Ectodermal cell (in vitro differentiated cells): ENCODE results near the gene WWOX.

ENCODE experiments used
- H3K27ac ChIP-seq: 2 replicates; pipeline ENCODE4 v1.7.0; 2013; ENCODE audit warnings: mild to moderate bottlenecking, low read depth, low read length; ENCODE audit not compliant: insufficient read depth, poor library complexity, severe bottlenecking
- H3K27me3 ChIP-seq: 2 replicates; pipeline ENCODE4 v1.7.0; 2013; ENCODE audit warnings: mild to moderate bottlenecking, low read length; ENCODE audit not compliant: insufficient read depth, control insufficient read depth, poor library complexity, severe bottlenecking
- H3K36me3 ChIP-seq: one replicate; pipeline ENCODE4 v1.7.0; 2013; ENCODE audit warnings: low read length; ENCODE audit not compliant: control insufficient read depth, insufficient read depth
- H3K4me1 ChIP-seq: one replicate; pipeline ENCODE4 v1.7.0; 2013; ENCODE audit warnings: low read length; ENCODE audit not compliant: control insufficient read depth, insufficient read depth
- H3K4me3 ChIP-seq: 2 replicates; pipeline ENCODE4 v1.7.0; 2013; ENCODE audit warnings: low read depth, low read length, control low read depth; ENCODE audit not compliant: insufficient read depth
- H3K9me3 ChIP-seq: 2 replicates; pipeline ENCODE4 v1.7.0; 2013; ENCODE audit warnings: mild to moderate bottlenecking, low read length, moderate library complexity; ENCODE audit not compliant: control insufficient read depth
- WGBS, 2 experiments: methylation state at CpG; one replicate each; pipeline ENCODE4 v1.1.7; 2013; ENCODE audit warnings: missing lambda C conversion rate in 2 of 2; 5-methylcytosine and 5-hydroxymethylcytosine counted together

WWOX gene

GRCh38 chr16:78235876-78236275, 136.4 kb downstream of the WWOX start:
- WGBS, 2 experiments, result 95% methylated on average over 3 to 4 of the region's 4 CpGs
- Histone ChIP-seq H3K27ac (no peak overlapping the region), H3K9me3 (no peaks in the 10 kb centered on the region), H3K36me3 (no peaks in the 10 kb centered on the region), H3K4me1 (no peaks in the 10 kb centered on the region), H3K4me3 (no peak overlapping the region), H3K27me3 (no peaks in the 10 kb centered on the region)

- 94 to 95% methylated on average over 2 of the region's 2 CpGs for WGBS, 2 experiments
- no peaks in the 10 kb centered on the region for H3K36me3 ChIP-seq
- H3K4me1 ChIP-seq, result no peaks in the 10 kb centered on the region
- H3K4me3 ChIP-seq, result no peak overlapping the region
- no peaks in the 10 kb centered on the region for H3K27me3 ChIP-seq
- H3K27ac ChIP-seq, result no peak overlapping the region
- H3K9me3 ChIP-seq, result no peaks in the 10 kb centered on the region
These were observed 138.4 kb downstream of the WWOX start for GRCh38 chr16:78237841-78238240.

- Histone ChIP-seq H3K36me3 (no peaks in the 10 kb centered on the region), H3K4me3 (no peak overlapping the region), H3K27me3 (no peaks in the 10 kb centered on the region), H3K27ac (no peak overlapping the region), H3K4me1 (peaks cover 1% of the 10 kb centered on the region), H3K9me3 (no peaks in the 10 kb centered on the region)
- WGBS, 2 experiments, result 88 to 91% methylated on average over 13 of the region's 13 CpGs
These were observed 141.2 kb downstream of the WWOX start for GRCh38 chr16:78240459-78241222.

GRCh38 chr16:78242239-78242630, 142.8 kb downstream of the WWOX start:
- Histone ChIP-seq H3K4me3 (no peak overlapping the region), H3K27ac (no peak overlapping the region), H3K4me1 (peaks cover 6% of the 10 kb centered on the region), H3K27me3 (no peaks in the 10 kb centered on the region), H3K36me3 (no peaks in the 10 kb centered on the region), H3K9me3 (no peaks in the 10 kb centered on the region)
- 93 to 100% methylated on average over 3 to 5 of the region's 5 CpGs for WGBS, 2 experiments

GRCh38 chr16:78244131-78244895, 144.9 kb downstream of the WWOX start:
- Histone ChIP-seq H3K36me3 (no peaks in the 10 kb centered on the region), H3K27me3 (no peaks in the 10 kb centered on the region)
- WGBS, 2 experiments, result 93 to 95% methylated on average over 9 of the region's 9 CpGs

GRCh38 chr16:78246559-78246958, 147.1 kb downstream of the WWOX start:
- Histone ChIP-seq H3K36me3 (no peaks in the 10 kb centered on the region), H3K9me3 (no peaks in the 10 kb centered on the region), H3K27me3 (no peaks in the 10 kb centered on the region), H3K4me1 (peaks cover 6% of the 10 kb centered on the region), H3K4me3 (no peak overlapping the region), H3K27ac (no peak overlapping the region)
- WGBS, 2 experiments, result 90 to 93% methylated on average over 9 of the region's 9 CpGs

More at GRCh38 chr16:78244131-78244895, 144.9 kb downstream of the WWOX start:
- H3K27ac ChIP-seq, result no peak overlapping the region
- H3K9me3 ChIP-seq, result no peaks in the 10 kb centered on the region
- peaks cover 6% of the 10 kb centered on the region for H3K4me1 ChIP-seq
- H3K4me3 ChIP-seq, result no peak overlapping the region

GRCh38 chr16:78249056-78249455, 149.6 kb downstream of the WWOX start:
- Histone ChIP-seq H3K36me3 (no peaks in the 10 kb centered on the region), H3K27ac (no peak overlapping the region), H3K4me1 (peaks cover 6% of the 10 kb centered on the region), H3K27me3 (no peaks in the 10 kb centered on the region), H3K4me3 (no peak overlapping the region), H3K9me3 (no peaks in the 10 kb centered on the region)
- 63 to 70% methylated on average over 13 of the region's 13 CpGs for WGBS, 2 experiments

- no peak overlapping the region for H3K4me3 ChIP-seq
- H3K4me1 ChIP-seq, result peaks cover 6% of the 10 kb centered on the region
- no peaks in the 10 kb centered on the region for H3K9me3 ChIP-seq
- WGBS, 2 experiments, result 89 to 90% methylated on average over 3 of the region's 3 CpGs
- H3K36me3 ChIP-seq, result no peaks in the 10 kb centered on the region
- H3K27me3 ChIP-seq, result no peaks in the 10 kb centered on the region
- H3K27ac ChIP-seq, result no peak overlapping the region
These were observed 150.4 kb downstream of the WWOX start for GRCh38 chr16:78249832-78250231.

- H3K27me3 ChIP-seq, result no peaks in the 10 kb centered on the region
- 93 to 96% methylated on average over 5 of the region's 5 CpGs for WGBS, 2 experiments
- H3K4me3 ChIP-seq, result no peak overlapping the region
- no peaks in the 10 kb centered on the region for H3K36me3 ChIP-seq
- H3K4me1 ChIP-seq, result peaks cover under 1% of the 10 kb centered on the region
- no peak overlapping the region for H3K27ac ChIP-seq
- H3K9me3 ChIP-seq, result no peaks in the 10 kb centered on the region
These were observed 151.7 kb downstream of the WWOX start for GRCh38 chr16:78251115-78251514.

GRCh38 chr16:78252757-78253156, 153.3 kb downstream of the WWOX start:
- no peaks in the 10 kb centered on the region for H3K27me3 ChIP-seq
- no peaks in the 10 kb centered on the region for H3K36me3 ChIP-seq
- H3K4me1 ChIP-seq, result peaks cover 10% of the 10 kb centered on the region
- 96 to 100% methylated on average over 5 of the region's 5 CpGs for WGBS, 2 experiments
- no peak overlapping the region for H3K27ac ChIP-seq
- H3K9me3 ChIP-seq, result no peaks in the 10 kb centered on the region
- H3K4me3 ChIP-seq, result no peak overlapping the region
